ENCODE measurements around the gene SHC4.

SHC4 gene

GRCh38 chr15:48984811-48985352, 21.2 kb upstream of the SHC4 start:
- no peak overlapping the region for H3K9ac ChIP-seq (ENCODE audit: low read depth in 1 of 2, low read length in 2 of 2)
- H3K4me1 ChIP-seq (ENCODE audit: control insufficient read depth in 1 of 2, insufficient read depth in 2 of 2, low read length in 2 of 2) = no peaks in the 10 kb centered on the region
- no peaks in the 10 kb centered on the region for H3K36me3 ChIP-seq (ENCODE audit: control insufficient read depth in 1 of 2, insufficient read depth in 2 of 2, low read length in 2 of 2)
- no peak overlapping the region for H3K27ac ChIP-seq (ENCODE audit: low read depth, low read length)
- peaks cover 0 to 4% of the 10 kb centered on the region in 2 donors for H3K27me3 ChIP-seq (ENCODE audit: control insufficient read depth in 1 of 2, insufficient read depth in 2 of 2, low read length in 2 of 2)
- no peaks in the 10 kb centered on the region for H3K9me3 ChIP-seq (ENCODE audit: control insufficient read depth in 1 of 2, low read length in 2 of 2)
- H3K4me3 ChIP-seq (ENCODE audit: low read depth in 1 of 2, low read length in 2 of 2) = no peak overlapping the region

GRCh38 chr15:48984021-48984710, 20.4 kb upstream of the SHC4 start:
- Histone ChIP-seq H3K4me3 (ENCODE audit: low read depth in 1 of 2, low read length in 2 of 2) (no peak overlapping the region), H3K27ac (ENCODE audit: low read depth, low read length) (no peak overlapping the region), H3K36me3 (ENCODE audit: control insufficient read depth in 1 of 2, insufficient read depth in 2 of 2, low read length in 2 of 2) (no peaks in the 10 kb centered on the region), H3K27me3 (ENCODE audit: control insufficient read depth in 1 of 2, insufficient read depth in 2 of 2, low read length in 2 of 2) (peaks cover 0 to 4% of the 10 kb centered on the region in 2 donors), H3K9me3 (ENCODE audit: control insufficient read depth in 1 of 2, low read length in 2 of 2) (no peaks in the 10 kb centered on the region), H3K4me1 (ENCODE audit: control insufficient read depth in 1 of 2, insufficient read depth in 2 of 2, low read length in 2 of 2) (no peaks in the 10 kb centered on the region), H3K9ac (ENCODE audit: low read depth in 1 of 2, low read length in 2 of 2) (no peak overlapping the region)

- Histone ChIP-seq H3K27me3 (ENCODE audit: control insufficient read depth in 1 of 2, insufficient read depth in 2 of 2, low read length in 2 of 2) (peaks cover 0 to 4% of the 10 kb centered on the region in 2 donors), H3K27ac (ENCODE audit: low read depth, low read length) (no peak overlapping the region), H3K4me3 (ENCODE audit: low read depth in 1 of 2, low read length in 2 of 2) (no peak overlapping the region), H3K9ac (ENCODE audit: low read depth in 1 of 2, low read length in 2 of 2) (no peak overlapping the region), H3K9me3 (ENCODE audit: control insufficient read depth in 1 of 2, low read length in 2 of 2) (no peaks in the 10 kb centered on the region), H3K4me1 (ENCODE audit: control insufficient read depth in 1 of 2, insufficient read depth in 2 of 2, low read length in 2 of 2) (no peaks in the 10 kb centered on the region), H3K36me3 (ENCODE audit: control insufficient read depth in 1 of 2, insufficient read depth in 2 of 2, low read length in 2 of 2) (no peaks in the 10 kb centered on the region)
Observed at GRCh38 chr15:48983300-48983699, 19.6 kb upstream of the SHC4 start.

- Histone ChIP-seq H3K27ac (ENCODE audit: low read depth, low read length) (no peak overlapping the region), H3K9ac (ENCODE audit: low read depth in 1 of 2, low read length in 2 of 2) (no peak overlapping the region), H3K4me1 (ENCODE audit: control insufficient read depth in 1 of 2, insufficient read depth in 2 of 2, low read length in 2 of 2) (no peaks in the 10 kb centered on the region), H3K4me3 (ENCODE audit: low read depth in 1 of 2, low read length in 2 of 2) (no peak overlapping the region), H3K27me3 (ENCODE audit: control insufficient read depth in 1 of 2, insufficient read depth in 2 of 2, low read length in 2 of 2) (peaks cover 0 to 4% of the 10 kb centered on the region in 2 donors), H3K36me3 (ENCODE audit: control insufficient read depth in 1 of 2, insufficient read depth in 2 of 2, low read length in 2 of 2) (no peaks in the 10 kb centered on the region), H3K9me3 (ENCODE audit: control insufficient read depth in 1 of 2, low read length in 2 of 2) (no peaks in the 10 kb centered on the region)
Observed at GRCh38 chr15:48981941-48982340, 18.2 kb upstream of the SHC4 start.

- Histone ChIP-seq H3K9me3 (ENCODE audit: control insufficient read depth in 1 of 2, low read length in 2 of 2) (no peaks in the 10 kb centered on the region), H3K27ac (ENCODE audit: low read depth, low read length) (no peak overlapping the region), H3K27me3 (ENCODE audit: control insufficient read depth in 1 of 2, insufficient read depth in 2 of 2, low read length in 2 of 2) (peaks cover 0 to 4% of the 10 kb centered on the region in 2 donors), H3K9ac (ENCODE audit: low read depth in 1 of 2, low read length in 2 of 2) (no peak overlapping the region), H3K36me3 (ENCODE audit: control insufficient read depth in 1 of 2, insufficient read depth in 2 of 2, low read length in 2 of 2) (no peaks in the 10 kb centered on the region), H3K4me1 (ENCODE audit: control insufficient read depth in 1 of 2, insufficient read depth in 2 of 2, low read length in 2 of 2) (peaks cover 0 to 5% of the 10 kb centered on the region in 2 donors), H3K4me3 (ENCODE audit: low read depth in 1 of 2, low read length in 2 of 2) (no peak overlapping the region)
Observed at GRCh38 chr15:48978638-48979037, 14.9 kb upstream of the SHC4 start.

GRCh38 chr15:48976444-48977088, 12.8 kb upstream of the SHC4 start:
- Histone ChIP-seq H3K9ac (ENCODE audit: low read depth in 1 of 2, low read length in 2 of 2) (peak overlapping the region in 1 of 2 donors; percentile 64), H3K27ac (ENCODE audit: low read depth, low read length) (no peak overlapping the region), H3K27me3 (ENCODE audit: control insufficient read depth in 1 of 2, insufficient read depth in 2 of 2, low read length in 2 of 2) (peaks cover 0 to 6% of the 10 kb centered on the region in 2 donors), H3K9me3 (ENCODE audit: control insufficient read depth in 1 of 2, low read length in 2 of 2) (no peaks in the 10 kb centered on the region), H3K36me3 (ENCODE audit: control insufficient read depth in 1 of 2, insufficient read depth in 2 of 2, low read length in 2 of 2) (no peaks in the 10 kb centered on the region), H3K4me1 (ENCODE audit: control insufficient read depth in 1 of 2, insufficient read depth in 2 of 2, low read length in 2 of 2) (peaks cover 0 to 5% of the 10 kb centered on the region in 2 donors), H3K4me3 (ENCODE audit: low read depth in 1 of 2, low read length in 2 of 2) (peak overlapping the region; percentile 63 to 68)

- Histone ChIP-seq H3K36me3 (ENCODE audit: control insufficient read depth in 1 of 2, insufficient read depth in 2 of 2, low read length in 2 of 2) (no peaks in the 10 kb centered on the region), H3K27me3 (ENCODE audit: control insufficient read depth in 1 of 2, insufficient read depth in 2 of 2, low read length in 2 of 2) (peaks cover 0 to 2% of the 10 kb centered on the region in 2 donors), H3K27ac (ENCODE audit: low read depth, low read length) (no peak overlapping the region), H3K4me3 (ENCODE audit: low read depth in 1 of 2, low read length in 2 of 2) (peak overlapping the region; percentile 63 to 68), H3K9ac (ENCODE audit: low read depth in 1 of 2, low read length in 2 of 2) (peak overlapping the region in 1 of 2 donors; percentile 64), H3K9me3 (ENCODE audit: control insufficient read depth in 1 of 2, low read length in 2 of 2) (no peaks in the 10 kb centered on the region), H3K4me1 (ENCODE audit: control insufficient read depth in 1 of 2, insufficient read depth in 2 of 2, low read length in 2 of 2) (peaks cover 0 to 5% of the 10 kb centered on the region in 2 donors)
Observed at GRCh38 chr15:48975472-48976419, 12.0 kb upstream of the SHC4 start.

- Histone ChIP-seq H3K36me3 (ENCODE audit: control insufficient read depth in 1 of 2, insufficient read depth in 2 of 2, low read length in 2 of 2) (no peaks in the 10 kb centered on the region), H3K9ac (ENCODE audit: low read depth in 1 of 2, low read length in 2 of 2) (no peak overlapping the region), H3K27ac (ENCODE audit: low read depth, low read length) (no peak overlapping the region)
Observed at GRCh38 chr15:48974882-48975281, 11.2 kb upstream of the SHC4 start.

GRCh38 chr15:48972750-48973503, 9.2 kb upstream of the SHC4 start:
- Histone ChIP-seq H3K36me3 (ENCODE audit: control insufficient read depth in 1 of 2, insufficient read depth in 2 of 2, low read length in 2 of 2) (no peaks in the 10 kb centered on the region), H3K4me1 (ENCODE audit: control insufficient read depth in 1 of 2, insufficient read depth in 2 of 2, low read length in 2 of 2) (peaks cover 0 to 5% of the 10 kb centered on the region in 2 donors), H3K9ac (ENCODE audit: low read depth in 1 of 2, low read length in 2 of 2) (no peak overlapping the region), H3K27ac (ENCODE audit: low read depth, low read length) (no peak overlapping the region), H3K9me3 (ENCODE audit: control insufficient read depth in 1 of 2, low read length in 2 of 2) (no peaks in the 10 kb centered on the region), H3K4me3 (ENCODE audit: low read depth in 1 of 2, low read length in 2 of 2) (no peak overlapping the region), H3K27me3 (ENCODE audit: control insufficient read depth in 1 of 2, insufficient read depth in 2 of 2, low read length in 2 of 2) (peaks cover 0 to 13% of the 10 kb centered on the region in 2 donors)

More at GRCh38 chr15:48974882-48975281, 11.2 kb upstream of the SHC4 start:
- H3K4me3 ChIP-seq (ENCODE audit: low read depth in 1 of 2, low read length in 2 of 2) = no peak overlapping the region
- H3K9me3 ChIP-seq (ENCODE audit: control insufficient read depth in 1 of 2, low read length in 2 of 2) = no peaks in the 10 kb centered on the region
- peaks cover 0 to 5% of the 10 kb centered on the region in 2 donors for H3K4me1 ChIP-seq (ENCODE audit: control insufficient read depth in 1 of 2, insufficient read depth in 2 of 2, low read length in 2 of 2)
- H3K27me3 ChIP-seq (ENCODE audit: control insufficient read depth in 1 of 2, insufficient read depth in 2 of 2, low read length in 2 of 2) = peaks cover 0 to 3% of the 10 kb centered on the region in 2 donors

Data from duodenal mucosa (tissue), 2 donors.